Stimulated activated CD8-positive, alpha-beta memory T cell treated with anti-CD3 and anti-CD28 coated beads, Interleukin-7, amount 100 ng/mL, for 1 hour (primary cell): ENCODE results near the gene TRIM44.

Experiments
- DNase-seq, 2 donors: peaks; one replicate each; pipeline ENCODE4 v3.0.0-alpha.2; 2020; ENCODE audit warnings: low read depth in 2 of 2

The TRIM44 gene

DNA sequence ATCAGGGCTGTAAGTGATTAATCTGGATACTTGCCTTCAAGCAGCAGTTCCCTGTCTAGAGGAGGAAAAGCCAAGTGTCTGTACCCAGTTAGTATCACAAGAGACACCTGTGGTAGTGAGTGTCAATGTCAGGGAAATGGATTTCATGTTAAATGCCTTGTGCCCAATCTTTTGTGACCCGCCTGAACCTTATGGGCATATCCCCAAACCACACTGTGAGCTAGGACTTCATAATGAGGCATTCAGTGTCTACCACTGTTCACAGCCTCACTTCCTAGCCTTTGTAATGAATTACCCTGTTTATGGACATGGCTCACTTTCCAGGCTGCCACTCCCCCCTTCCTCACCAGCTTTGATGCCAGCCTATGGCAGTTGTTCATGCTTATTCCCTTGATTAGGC is 125.1 kb downstream of the TRIM44 start:
- DNase-seq = no peak

DNA sequence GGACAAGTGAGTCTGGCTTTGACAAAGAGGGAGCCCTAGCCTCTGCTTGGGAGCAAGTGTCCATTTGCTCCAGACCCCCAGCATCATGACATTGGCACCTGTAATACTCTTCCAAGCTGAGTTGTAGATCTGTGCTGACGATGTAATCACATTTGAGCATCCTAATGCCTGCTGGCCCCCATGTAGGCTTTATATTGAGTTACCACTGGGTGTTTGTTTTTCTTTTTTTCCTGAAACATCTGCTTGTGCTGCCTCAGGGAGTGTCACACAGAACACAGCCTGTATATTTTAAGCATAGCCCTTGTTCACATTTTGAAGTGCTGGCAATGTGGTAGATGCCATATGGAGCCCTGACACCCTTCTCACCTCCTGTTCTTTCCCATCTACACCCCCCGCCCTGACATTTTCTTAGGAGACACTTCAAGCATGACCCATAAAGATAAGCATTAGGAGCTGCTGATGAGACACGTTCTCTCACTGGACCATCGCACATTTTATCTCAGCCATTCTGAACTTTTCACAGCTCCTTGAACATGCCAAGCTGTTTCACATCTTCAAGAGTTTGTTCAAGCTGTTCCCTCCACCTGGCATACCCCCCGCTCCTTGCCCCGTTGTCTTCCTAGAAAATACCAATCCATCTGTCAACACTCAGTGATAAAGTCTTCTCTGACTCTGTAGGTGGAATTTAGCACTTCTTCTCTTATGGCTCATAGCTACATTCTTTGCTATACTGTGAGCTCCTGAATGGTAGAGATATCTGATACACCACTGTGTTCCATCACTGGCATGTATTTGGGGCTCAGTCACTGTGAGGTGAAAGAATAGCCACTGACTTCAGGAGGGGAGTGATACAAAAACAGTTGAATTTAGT is 128.7 kb downstream of the TRIM44 start:
- no peak for DNase-seq

DNA sequence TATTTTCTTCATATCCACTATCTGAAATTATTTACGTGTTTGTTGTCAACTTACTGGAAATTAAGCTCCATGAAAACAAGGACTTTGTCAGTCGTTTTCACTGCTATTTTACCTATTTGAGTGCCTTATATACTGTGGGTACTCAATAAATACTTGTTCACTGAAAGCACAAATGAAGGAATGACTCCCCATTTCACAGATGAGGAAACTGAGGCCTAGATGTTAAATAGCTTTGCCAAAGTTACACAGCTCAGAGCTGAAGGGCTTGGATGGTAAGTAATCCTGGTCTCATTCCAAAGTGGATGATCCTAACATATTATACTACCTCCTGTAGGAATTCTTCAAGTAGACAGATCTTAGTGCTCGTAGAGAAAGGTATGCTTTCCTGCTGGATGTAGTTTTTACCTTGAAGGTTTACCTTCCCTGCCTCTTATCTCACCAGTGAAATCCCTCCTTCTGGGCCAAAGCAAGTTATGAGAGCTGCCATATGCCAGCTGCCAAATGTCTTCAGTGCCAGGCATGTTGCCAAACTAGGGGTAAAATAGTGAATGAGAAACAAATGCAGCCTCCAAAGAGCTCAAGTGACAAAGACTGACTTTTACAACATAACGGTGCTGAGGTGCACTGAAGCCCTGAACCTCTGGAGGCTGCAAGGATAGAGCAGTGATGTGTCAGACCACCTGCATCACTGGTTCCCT is 129.7 kb downstream of the TRIM44 start:
- DNase-seq = no peak

DNA sequence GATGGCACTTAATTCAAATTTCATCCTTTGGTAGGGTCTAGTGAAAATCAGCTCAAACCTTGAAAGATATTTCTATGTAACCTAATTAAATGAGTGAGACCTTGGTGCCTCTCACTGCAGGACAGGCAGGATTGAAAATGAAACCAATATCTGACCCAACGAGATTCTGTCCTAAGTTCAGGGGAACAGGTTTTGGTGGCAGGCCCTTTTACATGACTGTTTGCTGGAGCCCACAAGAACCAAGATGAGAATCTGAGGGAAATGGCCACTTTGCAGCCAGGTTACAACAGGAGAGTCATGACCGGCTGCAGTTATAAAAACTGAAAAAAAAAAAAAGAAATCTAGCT is 130.2 kb downstream of the TRIM44 start:
- DNase-seq = no peak

DNA sequence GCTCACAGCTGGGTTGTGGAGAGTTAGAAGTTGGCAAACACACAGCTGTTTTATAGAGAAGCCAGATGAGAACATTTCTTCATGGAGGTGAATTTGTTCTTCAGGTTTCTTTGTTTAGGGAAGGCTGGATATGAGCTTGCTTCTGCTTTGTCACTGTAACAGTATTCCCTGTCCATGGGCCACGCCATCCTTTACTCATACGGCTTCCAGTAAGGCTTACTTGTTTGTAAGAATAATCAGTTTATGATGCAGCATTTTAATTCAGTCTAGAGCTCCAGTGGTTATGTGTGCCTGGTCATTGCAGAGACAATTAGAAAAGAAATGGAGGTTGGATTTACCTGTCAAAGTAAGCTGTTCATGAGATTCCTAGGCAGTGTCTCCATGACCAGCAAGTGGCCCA is 131.8 kb downstream of the TRIM44 start:
- no peak for DNase-seq

DNA sequence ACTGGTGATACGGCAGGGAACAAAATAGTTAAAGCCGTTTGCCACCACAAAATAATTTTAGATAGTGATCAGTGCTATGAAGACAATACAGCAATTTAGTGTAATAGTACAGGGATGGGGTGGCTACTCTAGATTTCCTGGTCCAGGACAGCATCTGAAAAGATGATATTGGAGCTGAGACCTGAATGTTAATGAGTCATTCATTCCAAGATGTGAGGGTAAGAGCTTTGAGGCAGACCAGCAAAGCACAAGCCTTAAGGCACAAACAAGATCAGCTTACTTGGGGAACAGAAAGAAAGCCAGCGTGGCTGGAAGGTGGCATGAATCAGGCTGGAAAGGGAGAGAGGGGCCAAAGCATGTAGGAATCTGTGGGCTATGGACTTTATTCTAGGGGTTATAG is 132.3 kb downstream of the TRIM44 start:
- DNase-seq = no peak

DNA sequence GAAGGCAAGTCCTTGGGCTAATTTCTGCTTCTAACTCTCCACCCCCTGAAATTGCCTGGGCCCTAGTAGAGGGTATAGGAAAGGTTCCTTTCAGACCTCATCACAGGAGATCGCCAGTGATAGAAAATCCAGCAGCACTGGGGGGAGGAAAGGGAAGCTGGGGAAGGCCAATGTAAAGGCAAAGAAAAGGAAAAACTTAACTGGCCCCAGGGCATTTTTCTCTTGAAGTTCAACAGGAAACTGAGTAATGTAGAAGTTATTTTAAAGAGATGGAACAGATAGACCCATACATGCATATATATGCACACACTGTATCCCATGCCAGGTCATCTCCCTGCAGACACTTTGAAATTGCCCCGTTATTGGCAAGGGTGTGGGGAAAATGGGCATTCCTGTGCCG is 134.0 kb downstream of the TRIM44 start:
- DNase-seq = no peak

DNA sequence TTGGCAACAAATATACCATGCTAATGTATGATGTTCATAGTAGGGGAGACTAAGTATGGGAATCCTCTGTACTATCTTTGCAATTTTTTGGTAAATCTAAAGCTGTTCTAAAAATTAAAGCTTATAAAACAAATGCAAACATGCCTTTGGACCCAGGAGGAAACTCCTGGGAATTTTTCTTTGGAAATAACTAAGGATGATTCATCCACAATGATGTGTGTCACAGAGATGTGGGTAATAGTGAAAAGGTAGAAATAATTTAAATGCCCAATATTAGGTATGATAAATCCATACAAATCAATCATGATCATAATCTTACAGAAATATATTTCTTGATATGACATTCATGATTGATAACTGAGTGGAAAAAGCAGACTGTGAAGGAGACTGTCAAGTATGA is 135.8 kb downstream of the TRIM44 start:
- no peak for DNase-seq

DNA sequence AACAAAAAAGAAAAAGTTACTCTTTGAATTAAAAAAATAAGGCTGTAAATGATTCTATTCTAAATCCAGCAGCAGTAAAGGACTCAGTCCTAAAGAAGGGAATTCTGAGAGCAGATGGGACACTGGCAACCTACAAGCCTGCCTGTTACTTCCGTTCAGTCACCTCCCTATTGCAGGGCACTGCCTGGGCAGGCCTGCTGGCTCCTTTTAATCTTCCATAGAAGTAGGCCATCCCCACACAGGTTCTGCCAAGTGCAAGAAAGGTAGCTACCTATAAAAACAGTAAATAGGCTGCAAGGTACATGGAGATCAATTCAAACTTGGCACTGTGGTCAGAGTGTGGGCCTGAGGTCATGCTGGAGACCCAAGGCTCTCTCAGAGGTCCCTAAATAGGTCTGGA is 136.4 kb downstream of the TRIM44 start:
- DNase-seq = no peak

DNA sequence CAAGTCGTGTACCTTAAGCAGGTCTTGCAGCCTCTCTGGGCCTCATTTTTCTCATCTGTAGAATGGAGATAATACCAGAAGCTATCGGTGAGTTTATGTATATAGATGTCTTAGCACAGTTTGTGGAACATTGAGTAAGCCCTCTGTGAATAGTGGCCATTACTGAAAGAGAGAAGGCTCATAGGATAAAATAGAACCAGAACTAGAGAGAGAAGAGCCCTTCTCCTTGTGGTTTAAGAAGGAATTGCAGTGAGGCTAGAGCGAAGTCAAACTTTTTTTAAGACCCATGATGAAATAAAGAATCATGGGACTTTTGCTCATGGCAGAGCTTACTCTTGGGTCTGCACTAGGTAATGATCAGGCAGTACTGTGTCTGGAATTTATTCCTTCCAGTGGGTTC is 137.1 kb downstream of the TRIM44 start:
- DNase-seq = no peak

DNA sequence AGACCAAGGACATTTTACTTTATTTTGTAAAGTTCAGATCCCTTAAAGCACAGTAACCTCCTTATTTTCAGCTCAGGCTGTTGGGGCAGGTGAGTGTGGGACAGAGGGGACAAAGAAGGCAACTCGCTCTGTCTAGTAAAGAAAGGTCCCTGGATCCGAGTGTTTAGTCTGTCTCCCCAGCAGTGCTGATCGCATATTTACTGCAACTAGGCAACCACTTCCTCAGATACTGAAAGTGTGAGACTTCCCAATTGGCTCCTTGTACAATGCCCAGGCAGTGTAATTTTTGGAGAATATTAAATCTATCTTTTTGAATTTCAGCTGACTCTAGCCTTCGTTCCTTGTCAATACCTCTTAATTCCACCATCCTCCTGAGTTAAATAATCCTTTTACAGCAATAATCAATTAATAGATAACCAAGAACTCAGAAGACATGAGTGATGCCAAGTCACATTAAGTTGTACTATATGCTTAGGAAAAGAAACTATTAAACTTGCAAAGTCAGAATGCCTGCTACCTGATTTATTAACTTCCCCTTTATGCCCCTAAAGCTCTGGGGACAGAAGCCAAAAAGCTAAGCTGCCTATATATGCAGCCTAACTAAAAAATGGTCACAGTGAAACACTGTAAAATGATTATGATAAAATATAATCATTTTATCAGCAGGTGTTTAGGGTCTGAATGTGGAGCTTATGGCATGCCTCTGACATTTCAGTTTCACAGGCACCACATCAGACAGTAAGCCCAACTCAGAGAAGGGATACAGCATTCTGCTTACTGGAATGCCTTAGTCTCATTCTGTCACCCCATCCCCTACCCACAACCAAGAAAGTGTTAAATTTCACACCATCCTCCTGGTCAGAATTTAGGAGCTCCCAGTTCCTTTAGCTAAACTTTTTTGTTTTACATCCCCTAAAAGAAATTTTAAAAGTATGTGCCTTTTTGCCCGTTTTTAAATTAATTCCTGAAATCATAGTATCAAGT is 138.7 kb downstream of the TRIM44 start:
- DNase-seq = no peak

DNA sequence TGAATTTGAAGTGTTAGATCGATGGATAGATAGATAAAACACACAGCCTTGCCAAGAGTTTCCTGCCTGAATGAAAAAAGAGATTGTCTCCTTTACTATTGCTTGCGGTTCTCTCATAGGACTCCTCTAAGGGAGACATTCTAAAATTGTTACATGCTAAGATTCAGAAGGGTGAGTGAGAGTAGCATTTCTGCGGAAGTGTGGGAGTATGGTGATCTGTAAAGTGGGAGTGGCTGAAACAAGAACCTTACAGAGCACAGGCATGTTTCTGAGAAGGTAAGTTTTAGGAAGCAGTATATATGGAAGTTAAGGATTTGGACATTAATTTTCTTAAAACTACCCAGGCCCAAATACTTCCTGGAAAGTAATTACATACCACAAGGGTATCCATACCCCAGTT is 139.6 kb downstream of the TRIM44 start:
- DNase-seq = no peak

DNA sequence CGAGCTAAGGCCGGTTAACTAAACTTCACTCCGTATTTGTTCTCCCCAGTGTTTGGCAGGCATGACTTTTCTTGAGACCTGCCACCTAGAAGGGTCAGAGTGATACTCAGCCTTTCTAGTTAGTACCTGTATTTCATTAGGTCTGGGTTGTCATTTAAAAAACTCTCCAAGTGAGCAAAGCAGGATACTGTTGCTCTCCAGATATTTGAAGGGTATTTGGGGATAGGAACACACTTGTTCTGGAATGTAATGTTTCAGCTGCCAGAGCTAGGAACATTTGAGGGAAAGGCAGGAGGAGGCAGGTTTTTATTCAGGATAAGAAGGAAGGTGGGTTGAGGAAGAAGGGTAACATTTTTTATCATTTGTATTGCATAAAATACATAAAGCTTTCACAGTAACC is 140.1 kb downstream of the TRIM44 start:
- DNase-seq = no peak

DNA sequence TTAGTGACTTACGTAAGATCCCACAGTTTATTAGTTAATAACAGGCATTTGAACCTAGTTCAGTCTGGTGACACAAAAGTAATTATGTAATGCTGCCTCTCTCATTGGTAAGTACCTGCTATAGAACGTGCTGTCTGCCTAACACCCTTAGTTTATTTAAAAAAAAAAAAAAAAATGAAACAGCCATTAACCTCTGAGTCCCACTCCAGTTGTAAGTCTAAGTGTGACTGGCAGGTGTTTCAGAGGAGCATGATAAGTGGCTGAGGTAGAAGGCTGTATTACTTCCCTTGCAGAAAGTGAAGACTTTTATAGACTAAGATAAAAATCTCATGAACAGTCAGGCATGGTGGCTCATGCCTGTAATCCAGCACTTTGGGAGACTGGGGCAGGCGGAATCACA is 140.5 kb downstream of the TRIM44 start:
- no peak for DNase-seq

DNA sequence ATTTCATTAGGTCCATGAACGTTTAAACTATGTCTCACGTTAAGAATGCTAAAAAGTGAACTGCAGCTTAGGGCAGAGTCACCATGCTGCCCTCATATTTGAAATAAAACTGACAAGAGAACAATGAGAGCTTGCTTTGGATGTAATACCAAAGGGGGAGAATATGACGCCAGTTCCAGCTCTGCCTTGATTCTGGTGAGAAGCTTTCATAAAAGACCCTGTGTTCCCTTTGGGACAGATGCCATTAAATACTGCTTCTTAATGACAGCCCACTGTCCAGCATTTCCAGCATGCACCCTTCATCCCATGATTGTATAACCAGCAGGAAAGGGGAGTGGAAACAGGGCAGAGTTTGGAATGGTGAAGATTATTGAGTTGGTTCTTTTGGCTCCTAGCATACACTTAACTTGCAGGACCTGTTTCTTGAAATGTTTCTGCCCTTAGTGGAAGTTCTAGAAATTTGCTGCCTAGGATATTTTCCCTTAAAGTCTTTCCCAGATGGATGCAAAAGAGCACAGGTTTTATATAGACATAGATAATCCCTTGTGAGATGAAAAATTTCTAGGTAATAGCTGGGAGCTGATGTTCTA is 142.0 kb downstream of the TRIM44 start:
- no peak for DNase-seq

DNA sequence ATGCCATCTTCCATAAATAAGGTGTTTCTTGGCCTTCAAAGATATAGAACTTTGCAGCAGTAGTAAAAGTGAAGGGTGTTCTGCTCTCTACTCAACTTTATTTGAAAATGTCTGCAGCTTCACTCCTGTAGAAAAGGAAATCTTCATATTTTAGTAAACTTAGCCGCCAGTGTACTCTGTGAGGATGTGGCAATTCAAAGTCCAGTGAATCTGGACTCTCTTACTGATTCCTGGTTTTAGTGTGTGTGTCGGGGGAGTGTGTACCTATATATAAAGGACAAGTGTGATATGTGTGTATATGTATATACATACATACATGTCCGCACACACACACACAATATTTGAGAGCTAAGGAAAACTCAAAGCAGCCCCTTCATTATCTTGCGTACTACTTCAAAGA is 147.0 kb downstream of the TRIM44 start:
- DNase-seq = no peak

DNA sequence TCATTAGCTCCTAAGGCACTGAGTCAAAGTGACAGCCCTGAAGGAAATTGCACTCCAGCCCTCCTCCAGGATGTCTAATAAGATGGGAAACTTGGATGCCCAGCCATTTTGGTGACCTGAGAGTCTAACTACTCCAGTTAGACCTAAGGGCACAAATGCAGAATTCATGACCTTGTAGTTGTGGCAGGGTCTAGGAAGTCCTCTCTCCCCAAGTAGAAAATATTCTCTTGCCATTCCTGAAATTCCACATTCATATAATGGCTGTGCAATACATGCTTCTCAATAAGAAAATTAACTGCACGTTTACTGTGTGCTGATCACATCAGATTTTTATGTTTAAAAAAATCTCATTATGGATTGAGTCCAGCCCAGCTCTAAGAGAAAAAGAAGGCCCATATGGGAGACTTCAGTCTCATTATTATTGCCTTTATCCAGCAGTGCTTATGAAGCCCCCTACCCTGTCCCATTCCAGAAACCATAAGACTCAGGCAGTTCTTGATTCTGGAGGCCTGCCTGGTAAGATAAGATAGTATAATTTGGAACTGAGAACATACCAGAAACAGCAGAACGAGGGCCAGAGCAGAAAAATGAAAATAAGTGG is 147.6 kb downstream of the TRIM44 start:
- DNase-seq = no peak

DNA sequence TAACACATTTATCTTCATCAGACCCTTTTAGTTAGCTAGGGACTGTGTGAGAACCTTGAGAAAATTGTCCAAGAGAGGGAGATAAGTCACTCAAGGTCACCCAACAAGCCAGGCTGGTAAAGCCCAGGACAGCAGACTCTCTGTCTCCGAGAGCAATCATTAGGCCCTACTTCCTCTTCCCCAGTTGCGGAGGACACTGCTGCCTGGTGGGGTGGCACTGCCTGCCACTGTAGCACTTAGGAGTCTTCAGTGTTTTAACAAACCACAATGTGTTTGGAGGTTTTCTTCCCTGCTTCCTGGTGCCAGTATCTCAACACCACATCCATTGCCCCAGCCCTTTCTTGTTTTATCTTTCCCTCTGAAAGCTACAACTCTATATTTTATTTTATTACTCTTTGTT is 149.2 kb downstream of the TRIM44 start:
- DNase-seq = no peak

DNA sequence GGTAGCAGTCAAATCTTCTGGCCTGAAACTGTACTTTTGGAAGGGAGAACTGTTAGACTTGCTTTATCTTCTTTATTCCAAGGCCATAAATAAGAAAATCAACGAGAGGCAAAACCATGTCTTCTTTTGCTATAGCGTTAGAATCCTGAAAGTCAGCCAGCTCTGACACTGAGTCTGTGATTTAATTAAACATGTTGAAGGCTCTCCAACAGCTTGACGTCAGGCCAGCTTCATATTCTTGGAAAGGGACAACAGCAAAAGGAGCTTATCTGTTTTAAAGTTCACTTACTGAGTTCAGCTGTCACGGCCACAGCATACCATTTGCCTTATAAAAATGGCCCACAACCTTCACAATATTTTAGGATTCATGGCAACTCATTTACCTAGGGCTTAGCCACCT is 150.3 kb downstream of the TRIM44 start:
- DNase-seq = no peak

DNA sequence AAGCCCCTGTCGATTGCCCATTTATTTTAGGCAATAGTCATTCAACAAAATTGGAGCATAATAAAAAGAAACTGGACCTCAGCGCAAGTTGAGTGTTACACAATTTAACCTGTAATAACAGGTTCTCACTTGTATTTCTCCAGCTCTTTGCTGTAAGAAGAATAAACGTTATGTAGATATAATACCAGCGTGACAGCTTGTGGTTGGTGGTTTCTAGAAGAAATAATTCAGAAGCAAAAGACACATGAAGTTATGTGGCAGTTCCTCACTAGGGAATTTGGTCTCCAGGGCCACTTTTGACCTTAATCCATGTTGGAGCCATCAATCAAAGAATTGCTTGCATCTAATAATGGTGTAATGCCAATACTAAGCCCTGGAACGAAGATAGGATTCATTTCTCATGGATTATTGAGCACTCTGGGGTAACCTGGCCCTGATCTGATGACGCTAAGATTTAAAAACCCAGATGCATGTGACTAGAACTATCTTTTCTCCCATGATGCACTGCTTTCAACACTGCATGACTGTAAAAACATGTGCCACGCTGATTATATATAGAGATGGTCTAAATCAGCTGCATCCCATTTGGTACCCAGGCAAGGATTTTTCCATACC is 151.6 kb downstream of the TRIM44 start:
- DNase-seq = no peak

DNA sequence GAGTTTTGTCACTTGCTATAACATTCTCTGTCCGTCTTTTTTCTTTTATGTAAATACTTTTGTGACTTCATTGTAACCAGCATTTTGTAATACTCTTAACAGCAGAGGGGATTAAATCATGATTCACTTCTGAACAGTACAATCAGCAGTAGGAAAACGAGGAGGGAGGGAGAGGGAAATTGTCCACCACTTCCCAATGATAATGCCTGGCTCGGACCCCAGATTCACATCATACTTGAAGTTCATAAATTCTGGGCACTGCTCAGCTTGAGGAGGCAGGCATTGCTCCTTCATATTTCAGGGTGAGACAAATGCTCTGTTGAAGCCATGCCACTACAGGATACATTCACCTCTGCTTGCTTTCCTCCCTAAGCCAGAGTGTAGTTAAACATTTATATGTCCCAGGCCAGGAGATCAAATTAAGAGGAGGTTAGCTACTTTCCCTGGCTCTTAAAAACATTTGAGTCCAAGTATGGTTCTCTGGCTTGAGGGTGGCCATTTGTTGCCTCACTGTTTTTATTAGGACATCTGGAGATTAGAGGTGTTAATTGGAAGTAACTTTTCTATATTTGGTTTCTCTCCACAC is 152.2 kb downstream of the TRIM44 start:
- DNase-seq = no peak
